Activated CD4-positive, alpha-beta T cell treated with anti-CD3 and anti-CD28 coated beads for 24 hours (primary cell): Measurements from ENCODE around the gene ZBTB34.
"Not testable (repeated sequence)": the region's sequence is repeated elsewhere in the genome, so short reads cannot be mapped to it uniquely, and the experiment has no call there.

Experiments used
- DNase-seq, 2 donors: peaks; one replicate each; pipeline ENCODE4 v3.0.0-alpha.2; 2020; ENCODE audit warnings: low read depth in 2 of 2

The ZBTB34 gene

GRCh38 chr9:126860077-126860756 is at the start of gene ZBTB34:
ZBTB34 (plus strand) TSS chr9:126860639; CDS start chr9:126879400, 18,761 bp downstream.
- DNase-seq: peak; percentile 50 to 57

GRCh38 chr9:126813072-126813471 is 47.4 kb upstream of the ZBTB34 start:
- no peak for DNase-seq

- DNase-seq: no peak
Measured at GRCh38 chr9:126814091-126814490, 46.3 kb upstream of the ZBTB34 start.

- not testable (repeated sequence) for DNase-seq
Measured at GRCh38 chr9:126817615-126818014, 42.8 kb upstream of the ZBTB34 start.

- DNase-seq: no peak
Measured at GRCh38 chr9:126818482-126818881, 42.0 kb upstream of the ZBTB34 start.

- no peak for DNase-seq
Measured at GRCh38 chr9:126819482-126819881, 41.0 kb upstream of the ZBTB34 start.

GRCh38 chr9:126822278-126822677 is 38.2 kb upstream of the ZBTB34 start:
- no peak for DNase-seq

- no peak for DNase-seq
Measured at GRCh38 chr9:126822873-126823272, 37.6 kb upstream of the ZBTB34 start.

GRCh38 chr9:126824052-126824451 is 36.4 kb upstream of the ZBTB34 start:
- DNase-seq: not testable (repeated sequence)

- DNase-seq: no peak
Measured at GRCh38 chr9:126827227-126827626, 33.2 kb upstream of the ZBTB34 start.

GRCh38 chr9:126829035-126829434 is 31.4 kb upstream of the ZBTB34 start:
- no peak for DNase-seq

- no peak for DNase-seq
Measured at GRCh38 chr9:126830827-126831226, 29.6 kb upstream of the ZBTB34 start.

GRCh38 chr9:126832440-126832839 is 28.0 kb upstream of the ZBTB34 start:
- DNase-seq: no peak

GRCh38 chr9:126833020-126833419 is 27.4 kb upstream of the ZBTB34 start:
- DNase-seq: no peak

- no peak for DNase-seq
Measured at GRCh38 chr9:126833710-126834345, 26.6 kb upstream of the ZBTB34 start.

- DNase-seq: no peak
Measured at GRCh38 chr9:126834672-126835071, 25.8 kb upstream of the ZBTB34 start.

- no peak for DNase-seq
Measured at GRCh38 chr9:126836216-126836615, 24.2 kb upstream of the ZBTB34 start.

- DNase-seq: no peak
Measured at GRCh38 chr9:126838055-126838811, 22.2 kb upstream of the ZBTB34 start.

- no peak for DNase-seq
Measured at GRCh38 chr9:126838895-126839294, 21.5 kb upstream of the ZBTB34 start.

GRCh38 chr9:126839301-126839700 is 21.1 kb upstream of the ZBTB34 start:
- DNase-seq: no peak

GRCh38 chr9:126842220-126842842 is 18.1 kb upstream of the ZBTB34 start:
- DNase-seq: no peak
